GM21447 (cell line): Measurements from ENCODE around the gene ADK.
"Not testable (repeated sequence)": the region's sequence is repeated elsewhere in the genome, so short reads cannot be mapped to it uniquely, and the experiment has no call there.

ENCODE experiments used
- ATAC-seq: cut with Tn5 transposase; IDR thresholded peaks from one replicate; pipeline ENCODE4 v1.9.1; 2021; ENCODE audit not compliant: unreplicated experiment

ADK gene

GRCh38 chr10:74418285-74418872, 267.4 kb downstream of the ADK start:
- ATAC-seq = no peak

GRCh38 chr10:74419491-74419951, 268.5 kb downstream of the ADK start:
- no peak for ATAC-seq

GRCh38 chr10:74419958-74420375, 268.9 kb downstream of the ADK start:
- ATAC-seq = no peak

- no peak for ATAC-seq
Measured at GRCh38 chr10:74424565-74424964, 273.5 kb downstream of the ADK start.

- ATAC-seq = no peak
Measured at GRCh38 chr10:74425456-74426001, 274.5 kb downstream of the ADK start.

GRCh38 chr10:74431816-74432215, 280.8 kb downstream of the ADK start:
- no peak for ATAC-seq

GRCh38 chr10:74432841-74433594, 282.0 kb downstream of the ADK start:
- no peak for ATAC-seq

GRCh38 chr10:74433595-74433956, 282.6 kb downstream of the ADK start:
- no peak for ATAC-seq

GRCh38 chr10:74433993-74434392, 283.0 kb downstream of the ADK start:
- ATAC-seq = no peak

GRCh38 chr10:74434547-74434946, 283.5 kb downstream of the ADK start:
- no peak for ATAC-seq

- no peak for ATAC-seq
Measured at GRCh38 chr10:74436523-74437170, 285.6 kb downstream of the ADK start.

- ATAC-seq = no peak
Measured at GRCh38 chr10:74437822-74438221, 286.8 kb downstream of the ADK start.

GRCh38 chr10:74439213-74439612, 288.2 kb downstream of the ADK start:
- ATAC-seq = no peak

GRCh38 chr10:74445493-74445892, 294.5 kb downstream of the ADK start:
- ATAC-seq = no peak

- ATAC-seq = no peak
Measured at GRCh38 chr10:74450602-74451001, 299.6 kb downstream of the ADK start.

- ATAC-seq = no peak
Measured at GRCh38 chr10:74451127-74451829, 300.3 kb downstream of the ADK start.

- no peak for ATAC-seq
Measured at GRCh38 chr10:74453169-74453568, 302.1 kb downstream of the ADK start.

- ATAC-seq = not testable (repeated sequence)
Measured at GRCh38 chr10:74457478-74457877, 306.5 kb downstream of the ADK start.

GRCh38 chr10:74460812-74461211, 309.8 kb downstream of the ADK start:
- no peak for ATAC-seq

GRCh38 chr10:74474022-74474713, 323.1 kb downstream of the ADK start:
- no peak for ATAC-seq
